K562 (cell line): Measurements from ENCODE around the gene EPHA2. TPM values are rescaled to one million over a fixed set of nuclear protein-coding genes. Genes with fewer than 3 reads are reported as not detected.

Experiments
- DDX20 ChIP-seq: fragments of 450-650 bp; IDR thresholded peaks from 2 replicates; pipeline ENCODE4 v1.6.1; 2016; ENCODE audit warnings: missing genetic modification characterization, low read depth, mild to moderate bottlenecking, missing compliant biosample characterization, moderate library complexity
- JUNB ChIP-seq: fragments of 450-650 bp; formaldehyde crosslinking; conservative IDR thresholded peaks from 2 replicates; pipeline ENCODE4 v1.4.0; 2020; ENCODE audit warnings: mild to moderate bottlenecking
- MED1 ChIP-seq: sonication (generic); formaldehyde crosslinking; IDR thresholded peaks from 2 replicates; pipeline ENCODE4 v1.8.1; 2023; ENCODE audit warnings: missing genetic modification reagents, borderline replicate concordance
- NCOR1 ChIP-seq: fragments of 450-650 bp; IDR thresholded peaks from 2 replicates; pipeline ENCODE4 v1.6.1; 2016; ENCODE audit warnings: mild to moderate bottlenecking, moderate library complexity
- NFIX ChIP-seq: fragments of 250-450 bp; sonication (Bioruptor Pico); IDR thresholded peaks from 2 replicates; pipeline ENCODE4 v1.4.0; 2020; ENCODE audit warnings: low read depth, mild to moderate bottlenecking, moderate library complexity
- NFYB ChIP-seq: IDR thresholded peaks from 2 replicates; pipeline ENCODE4 v1.6.1; 2011; ENCODE audit warnings: mild to moderate bottlenecking, moderate library complexity; ENCODE audit not compliant: insufficient read length; ENCODE audit errors: extremely low read depth
- PHF20 ChIP-seq: fragments of 450-650 bp; IDR thresholded peaks from 2 replicates; pipeline ENCODE4 v1.6.1; 2018; ENCODE audit not compliant: partially characterized antibody
- SIX5 ChIP-seq, 2 experiments: IDR thresholded peaks; 2 replicates each; pipeline ENCODE4 v1.6.1; 2011; ENCODE audit warnings: low read length in 2 of 2, borderline replicate concordance in 1 of 2, low read depth in 1 of 2, mild to moderate bottlenecking in 1 of 2, moderate library complexity in 1 of 2; ENCODE audit not compliant: insufficient read depth in 1 of 2
- SREBF2 ChIP-seq: sonication (generic); formaldehyde crosslinking; IDR thresholded peaks from 2 replicates; pipeline ENCODE4 v1.4.0; 2020; ENCODE audit warnings: mild to moderate bottlenecking, missing genetic modification reagents
- ZFP30 ChIP-seq: fragments of 250-450 bp; sonication (Bioruptor Pico); IDR thresholded peaks from 2 replicates; pipeline ENCODE4 v1.8.0; 2022; ENCODE audit warnings: moderate library complexity, mild to moderate bottlenecking, inconsistent platforms, borderline replicate concordance
- ZNF184 ChIP-seq: sonication (generic); formaldehyde crosslinking; IDR thresholded peaks from 2 replicates; pipeline ENCODE4 v1.5.0; 2020; ENCODE audit warnings: missing genetic modification reagents
- ZNF263 ChIP-seq: sonication (generic); formaldehyde crosslinking; IDR thresholded peaks from 2 replicates; pipeline ENCODE4 v1.8.0; 2022; ENCODE audit warnings: mild to moderate bottlenecking, missing genetic modification reagents, borderline replicate concordance
- ZNF408 ChIP-seq: fragments of 250-450 bp; sonication (Bioruptor Pico); IDR thresholded peaks from 2 replicates; pipeline ENCODE4 v1.4.0; 2020; ENCODE audit warnings: low read depth, mild to moderate bottlenecking, moderate library complexity
- ZNF41 ChIP-seq: fragments of 250-450 bp; sonication (Bioruptor Pico); conservative IDR thresholded peaks from 2 replicates; pipeline ENCODE4 v1.4.0; 2020; ENCODE audit warnings: mild to moderate bottlenecking
- ZZZ3 ChIP-seq: fragments of 450-650 bp; IDR thresholded peaks from 2 replicates; pipeline ENCODE4 v1.6.1; 2016; ENCODE audit warnings: antibody characterized with exemption, mild to moderate bottlenecking, moderate library complexity
- polyA plus RNA-seq, 8 experiments: library from polyadenylated mRNA; depleted of rRNA in 4 of 8; stranded (reverse) in 5 of 8; unstranded in 3 of 8; fragments of >200 nt; fragmentation: Nextera tagmentation in 2 of 8; fragmentation: Illumina TruSeq in 1 of 8; extraction: Ambion mirVana in 2 of 8; extraction: Trizol in 1 of 8; gene quantifications; 2 replicates each; pipeline versions ENCODE4 v1.2.1 to v1.2.3, GENCODE V29; 2011 to 2014; ENCODE audit warnings: inconsistent platforms in 1 of 8, missing spikeins in 1 of 8
- total RNA-seq, 7 experiments: library from RNA; depleted of rRNA in 6 of 7; stranded (reverse); fragments of >200 nt in 6 of 7; fragmentation: Illumina TruSeq in 2 of 7; extraction: Trizol in 2 of 7; gene quantifications; 2 replicates each; pipeline versions ENCODE4 v1.2.1 to v1.2.3, GENCODE V29; 2011 to 2021; ENCODE audit warnings: low replicate concordance in 1 of 7
- TF ChIP-seq, protein P1 (sequence below): fragments of 250-450 bp; sonication (Bioruptor Pico); IDR thresholded peaks from 2 replicates; pipeline ENCODE4 v1.8.0; 2022; ENCODE audit warnings: moderate library complexity, mild to moderate bottlenecking, inconsistent platforms
- TF ChIP-seq, protein P2 (sequence below): fragments of 450-650 bp; IDR thresholded peaks from 2 replicates; pipeline ENCODE4 v1.6.1; 2018; ENCODE audit not compliant: partially characterized antibody
- TF ChIP-seq, protein P3 (sequence below): fragments of 250-450 bp; sonication (Bioruptor Pico); IDR thresholded peaks from 2 replicates; pipeline ENCODE4 v1.4.0; 2020; ENCODE audit warnings: mild to moderate bottlenecking, moderate library complexity
- TF ChIP-seq, protein P4 (sequence below): sonication (generic); formaldehyde crosslinking; IDR thresholded peaks from 2 replicates; pipeline ENCODE4 v1.8.1; 2022; ENCODE audit warnings: missing genetic modification reagents

EPHA2 gene
- total and polyA plus RNA-seq, 9 of the 15 experiments (the other 6 are each of a cell fraction or from before 2014, with no cell fraction given), result 0.04 to 0.40 (median 0.07) TPM; not detected in 4

DNA sequence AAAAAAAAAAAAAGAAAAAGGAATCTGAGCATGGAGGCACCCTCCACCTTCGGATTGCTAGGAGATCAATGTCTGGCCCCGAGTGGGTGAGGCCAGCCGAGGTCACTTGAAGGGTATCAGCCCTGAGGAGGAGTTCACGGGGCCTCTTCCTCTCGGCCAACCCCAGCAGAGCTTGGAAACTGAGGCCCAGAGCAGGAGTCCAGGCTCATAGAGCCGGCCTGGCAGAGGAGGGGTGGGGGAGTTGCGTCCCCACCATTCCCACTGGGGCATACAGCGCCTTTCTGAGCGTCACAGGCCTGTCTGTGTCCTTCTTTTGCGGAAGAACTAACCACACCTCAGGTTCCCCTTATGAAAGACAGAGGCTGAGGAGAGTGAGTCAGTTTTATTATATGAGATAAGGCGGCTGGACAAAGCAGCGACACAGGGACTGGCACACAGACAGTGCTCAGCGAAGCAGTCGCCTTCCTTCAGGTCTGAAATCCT is 17.1 kb upstream of the EPHA2 start (continued):
- TF ChIP-seq, protein P1, sequence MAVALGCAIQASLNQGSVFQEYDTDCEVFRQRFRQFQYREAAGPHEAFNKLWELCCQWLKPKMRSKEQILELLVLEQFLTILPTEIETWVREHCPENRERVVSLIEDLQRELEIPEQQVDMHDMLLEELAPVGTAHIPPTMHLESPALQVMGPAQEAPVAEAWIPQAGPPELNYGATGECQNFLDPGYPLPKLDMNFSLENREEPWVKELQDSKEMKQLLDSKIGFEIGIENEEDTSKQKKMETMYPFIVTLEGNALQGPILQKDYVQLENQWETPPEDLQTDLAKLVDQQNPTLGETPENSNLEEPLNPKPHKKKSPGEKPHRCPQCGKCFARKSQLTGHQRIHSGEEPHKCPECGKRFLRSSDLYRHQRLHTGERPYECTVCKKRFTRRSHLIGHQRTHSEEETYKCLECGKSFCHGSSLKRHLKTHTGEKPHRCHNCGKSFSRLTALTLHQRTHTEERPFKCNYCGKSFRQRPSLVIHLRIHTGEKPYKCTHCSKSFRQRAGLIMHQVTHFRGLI (CRISPR knock-in tag), result peak; percentile 54; the same call in 1 of the 2 replicates
- TF ChIP-seq PHF20, result peak; percentile 17
- TF ChIP-seq SIX5 (IDR thresholded peaks at IDR 0.05; ENCODE audit: borderline replicate concordance in 1 of 2, insufficient read depth in 1 of 2, low read depth in 1 of 2, low read length in 2 of 2), result no peak
- TF ChIP-seq, protein P2, sequence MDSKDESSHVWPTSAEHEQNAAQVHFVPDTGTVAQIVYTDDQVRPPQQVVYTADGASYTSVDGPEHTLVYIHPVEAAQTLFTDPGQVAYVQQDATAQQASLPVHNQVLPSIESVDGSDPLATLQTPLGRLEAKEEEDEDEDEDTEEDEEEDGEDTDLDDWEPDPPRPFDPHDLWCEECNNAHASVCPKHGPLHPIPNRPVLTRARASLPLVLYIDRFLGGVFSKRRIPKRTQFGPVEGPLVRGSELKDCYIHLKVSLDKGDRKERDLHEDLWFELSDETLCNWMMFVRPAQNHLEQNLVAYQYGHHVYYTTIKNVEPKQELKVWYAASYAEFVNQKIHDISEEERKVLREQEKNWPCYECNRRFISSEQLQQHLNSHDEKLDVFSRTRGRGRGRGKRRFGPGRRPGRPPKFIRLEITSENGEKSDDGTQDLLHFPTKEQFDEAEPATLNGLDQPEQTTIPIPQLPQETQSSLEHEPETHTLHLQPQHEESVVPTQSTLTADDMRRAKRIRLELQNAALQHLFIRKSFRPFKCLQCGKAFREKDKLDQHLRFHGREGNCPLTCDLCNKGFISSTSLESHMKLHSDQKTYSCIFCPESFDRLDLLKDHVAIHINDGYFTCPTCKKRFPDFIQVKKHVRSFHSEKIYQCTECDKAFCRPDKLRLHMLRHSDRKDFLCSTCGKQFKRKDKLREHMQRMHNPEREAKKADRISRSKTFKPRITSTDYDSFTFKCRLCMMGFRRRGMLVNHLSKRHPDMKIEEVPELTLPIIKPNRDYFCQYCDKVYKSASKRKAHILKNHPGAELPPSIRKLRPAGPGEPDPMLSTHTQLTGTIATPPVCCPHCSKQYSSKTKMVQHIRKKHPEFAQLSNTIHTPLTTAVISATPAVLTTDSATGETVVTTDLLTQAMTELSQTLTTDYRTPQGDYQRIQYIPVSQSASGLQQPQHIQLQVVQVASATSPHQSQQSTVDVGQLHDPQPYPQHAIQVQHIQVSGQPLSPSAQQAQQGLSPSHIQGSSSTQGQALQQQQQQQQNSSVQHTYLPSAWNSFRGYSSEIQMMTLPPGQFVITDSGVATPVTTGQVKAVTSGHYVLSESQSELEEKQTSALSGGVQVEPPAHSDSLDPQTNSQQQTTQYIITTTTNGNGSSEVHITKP, result no peak
- no peak for TF ChIP-seq ZNF263 (CRISPR knock-in tag)
- TF ChIP-seq ZNF408 (CRISPR knock-in tag), result no peak
- TF ChIP-seq ZZZ3, result no peak
- no peak for TF ChIP-seq ZFP30 (CRISPR knock-in tag)
- no peak for TF ChIP-seq ZNF184 (CRISPR knock-in tag)
- TF ChIP-seq, protein P3, sequence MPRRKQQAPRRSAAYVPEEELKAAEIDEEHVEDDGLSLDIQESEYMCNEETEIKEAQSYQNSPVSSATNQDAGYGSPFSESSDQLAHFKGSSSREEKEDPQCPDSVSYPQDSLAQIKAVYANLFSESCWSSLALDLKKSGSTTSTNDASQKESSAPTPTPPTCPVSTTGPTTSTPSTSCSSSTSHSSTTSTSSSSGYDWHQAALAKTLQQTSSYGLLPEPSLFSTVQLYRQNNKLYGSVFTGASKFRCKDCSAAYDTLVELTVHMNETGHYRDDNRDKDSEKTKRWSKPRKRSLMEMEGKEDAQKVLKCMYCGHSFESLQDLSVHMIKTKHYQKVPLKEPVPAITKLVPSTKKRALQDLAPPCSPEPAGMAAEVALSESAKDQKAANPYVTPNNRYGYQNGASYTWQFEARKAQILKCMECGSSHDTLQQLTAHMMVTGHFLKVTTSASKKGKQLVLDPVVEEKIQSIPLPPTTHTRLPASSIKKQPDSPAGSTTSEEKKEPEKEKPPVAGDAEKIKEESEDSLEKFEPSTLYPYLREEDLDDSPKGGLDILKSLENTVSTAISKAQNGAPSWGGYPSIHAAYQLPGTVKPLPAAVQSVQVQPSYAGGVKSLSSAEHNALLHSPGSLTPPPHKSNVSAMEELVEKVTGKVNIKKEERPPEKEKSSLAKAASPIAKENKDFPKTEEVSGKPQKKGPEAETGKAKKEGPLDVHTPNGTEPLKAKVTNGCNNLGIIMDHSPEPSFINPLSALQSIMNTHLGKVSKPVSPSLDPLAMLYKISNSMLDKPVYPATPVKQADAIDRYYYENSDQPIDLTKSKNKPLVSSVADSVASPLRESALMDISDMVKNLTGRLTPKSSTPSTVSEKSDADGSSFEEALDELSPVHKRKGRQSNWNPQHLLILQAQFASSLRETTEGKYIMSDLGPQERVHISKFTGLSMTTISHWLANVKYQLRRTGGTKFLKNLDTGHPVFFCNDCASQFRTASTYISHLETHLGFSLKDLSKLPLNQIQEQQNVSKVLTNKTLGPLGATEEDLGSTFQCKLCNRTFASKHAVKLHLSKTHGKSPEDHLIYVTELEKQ (CRISPR knock-in tag), result no peak
- no peak for TF ChIP-seq MED1 (CRISPR knock-in tag)
- no peak for TF ChIP-seq JUNB (CRISPR knock-in tag)
- no peak for TF ChIP-seq DDX20 (tag)
- TF ChIP-seq NFYB, result no peak
- TF ChIP-seq NFIX, result no peak
- no peak for TF ChIP-seq ZNF41 (CRISPR knock-in tag)
- TF ChIP-seq NCOR1, result peak; percentile 37; the same call in 1 of the 2 replicates
- TF ChIP-seq SREBF2, result no peak
- TF ChIP-seq, protein P4, sequence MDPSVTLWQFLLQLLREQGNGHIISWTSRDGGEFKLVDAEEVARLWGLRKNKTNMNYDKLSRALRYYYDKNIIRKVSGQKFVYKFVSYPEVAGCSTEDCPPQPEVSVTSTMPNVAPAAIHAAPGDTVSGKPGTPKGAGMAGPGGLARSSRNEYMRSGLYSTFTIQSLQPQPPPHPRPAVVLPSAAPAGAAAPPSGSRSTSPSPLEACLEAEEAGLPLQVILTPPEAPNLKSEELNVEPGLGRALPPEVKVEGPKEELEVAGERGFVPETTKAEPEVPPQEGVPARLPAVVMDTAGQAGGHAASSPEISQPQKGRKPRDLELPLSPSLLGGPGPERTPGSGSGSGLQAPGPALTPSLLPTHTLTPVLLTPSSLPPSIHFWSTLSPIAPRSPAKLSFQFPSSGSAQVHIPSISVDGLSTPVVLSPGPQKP (CRISPR knock-in tag), result no peak
